Limb (tissue), 2 donors: Measurements from ENCODE around the gene BRD7.
"Not testable (repeated sequence)": the region's sequence is repeated elsewhere in the genome, so short reads cannot be mapped to it uniquely, and the experiment has no call there.

Experiments
- DNase-seq, 2 donors: peaks; one replicate each; pipeline ENCODE4 v3.0.0-alpha.2; 2016; ENCODE audit errors: extremely low spot score in 2 of 2

BRD7 gene

DNA sequence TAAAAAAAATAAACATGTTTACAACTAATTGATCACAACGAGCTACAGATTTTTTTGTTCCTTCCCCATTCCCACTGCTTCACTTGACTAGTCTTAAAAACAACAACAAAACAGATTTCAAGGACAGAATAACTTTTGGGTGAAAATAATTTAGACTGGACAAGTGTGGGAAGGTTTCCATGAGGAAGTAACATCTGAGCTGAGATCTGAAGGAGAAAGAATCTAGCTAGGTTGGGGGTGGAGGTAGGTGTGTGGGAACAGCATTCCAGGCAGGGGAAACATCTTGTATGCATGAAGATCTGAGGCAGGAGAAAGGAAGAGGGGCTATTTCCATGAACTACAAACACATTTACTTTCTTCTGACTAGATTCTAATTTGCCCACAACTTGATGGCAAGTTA, 9.2 kb downstream of the BRD7 start:
- no peak for DNase-seq

DNA sequence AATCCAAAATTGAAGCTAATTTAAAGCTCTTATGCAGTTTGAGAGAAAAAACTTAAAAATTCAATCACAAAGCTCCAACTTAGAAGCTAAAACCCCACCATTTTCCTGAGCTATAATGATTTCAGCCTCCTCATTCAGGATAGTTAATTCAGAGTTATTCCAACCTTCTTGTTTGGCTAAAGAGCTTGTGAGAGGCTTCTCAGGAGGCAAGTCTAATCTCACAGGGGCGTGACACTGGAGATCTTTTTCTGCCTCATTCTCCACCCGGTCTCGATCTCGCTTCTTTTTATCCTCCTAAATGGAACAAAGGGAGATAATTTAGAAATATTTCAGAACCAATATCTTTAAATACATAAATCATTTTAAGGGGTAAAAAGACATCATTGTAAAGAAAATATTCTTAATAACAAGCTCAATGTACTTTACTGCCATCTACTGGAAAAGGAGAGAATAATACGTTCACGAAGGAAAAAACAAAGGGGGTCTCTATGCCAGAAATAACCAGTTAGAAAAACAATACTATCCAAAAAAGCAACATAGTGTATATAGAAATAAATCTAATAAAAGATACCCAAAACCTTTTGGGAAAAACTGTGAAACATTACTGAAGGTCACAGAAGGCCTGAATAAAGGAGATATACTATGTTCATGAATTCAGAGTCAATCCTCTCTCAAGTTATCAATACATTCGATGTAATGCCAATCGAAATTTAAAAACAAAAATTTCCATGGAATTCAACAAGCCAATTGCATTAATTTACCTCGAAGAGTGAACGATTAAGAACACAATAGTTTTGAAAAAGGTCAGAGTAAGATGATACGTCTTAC, 13.9 kb downstream of the BRD7 start:
- DNase-seq: peak in 1 of 2 donors; percentile 54

DNA sequence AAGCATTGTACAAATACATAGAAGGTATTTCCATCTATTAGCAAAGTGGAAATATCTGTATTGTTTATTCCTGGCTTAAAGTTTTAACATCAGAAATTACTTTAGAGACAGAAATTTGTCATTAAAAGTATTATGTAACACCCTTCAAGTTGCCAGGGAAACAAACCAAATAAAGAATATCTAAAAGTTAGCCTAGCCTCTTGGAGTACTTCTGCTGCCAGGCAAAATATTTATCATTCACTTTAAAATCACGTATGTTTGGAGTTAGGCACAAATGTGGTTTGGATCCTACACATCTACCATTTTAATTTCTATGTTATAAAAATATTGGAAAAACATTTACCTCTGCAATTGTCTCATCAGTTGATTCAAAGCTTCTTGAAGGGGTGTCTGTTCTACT, 14.7 kb downstream of the BRD7 start:
- no peak for DNase-seq

DNA sequence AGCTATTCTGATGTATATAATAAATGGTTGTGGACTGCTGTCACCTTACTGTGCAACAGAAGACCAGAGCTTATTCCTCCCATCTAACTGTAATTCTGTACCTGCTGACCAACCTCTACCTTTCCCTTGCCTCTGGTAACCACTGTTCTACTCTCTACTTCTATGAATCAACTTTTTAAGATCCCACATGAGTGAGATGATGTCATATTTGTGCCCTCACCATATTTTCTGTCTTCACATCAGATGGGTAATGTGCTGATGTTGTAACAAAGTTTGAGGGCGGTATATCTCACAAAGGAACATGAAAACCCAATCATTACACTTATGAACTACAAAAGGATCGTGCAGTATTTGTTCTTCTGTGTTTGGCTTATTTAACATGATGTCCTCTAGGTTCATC, 16.8 kb downstream of the BRD7 start:
- DNase-seq: no peak

DNA sequence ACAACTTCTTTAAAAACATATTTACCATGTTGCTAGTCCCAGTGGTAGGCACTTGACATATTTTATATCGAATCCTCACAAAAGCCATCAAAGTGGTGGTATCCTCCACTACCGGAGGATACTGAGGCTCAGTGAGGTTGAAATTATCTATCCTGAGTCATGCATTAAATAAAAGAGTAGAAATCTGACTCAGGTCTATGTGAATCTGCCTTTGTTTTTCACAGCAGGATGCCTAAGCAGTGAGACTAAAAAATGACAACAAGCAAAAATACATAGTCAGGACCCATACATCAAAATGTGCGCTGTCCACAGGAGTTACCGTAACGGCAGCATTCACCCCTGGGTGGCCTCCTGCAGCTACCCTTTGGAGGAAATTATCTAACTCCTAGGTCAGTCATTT, 17.7 kb downstream of the BRD7 start:
- DNase-seq: no peak

DNA sequence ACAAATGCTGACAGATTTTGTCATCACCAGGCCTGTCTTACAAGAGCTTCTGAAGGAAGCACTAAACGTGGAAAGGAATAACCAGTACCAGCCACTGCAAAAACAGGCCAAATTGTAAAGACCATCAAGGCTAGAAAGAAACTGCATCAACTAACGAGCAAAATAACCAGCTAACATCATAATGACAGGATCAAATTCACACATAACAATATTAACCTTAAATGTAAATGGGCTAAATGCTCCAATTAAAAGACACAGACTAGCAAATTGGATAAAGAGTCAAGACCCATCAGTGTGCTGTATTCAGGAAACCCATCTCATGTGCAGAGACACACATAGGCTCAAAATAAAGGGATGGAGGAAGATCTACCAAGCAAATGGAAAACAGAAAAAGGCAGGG, 23.6 kb downstream of the BRD7 start:
- DNase-seq: not testable (repeated sequence)

DNA sequence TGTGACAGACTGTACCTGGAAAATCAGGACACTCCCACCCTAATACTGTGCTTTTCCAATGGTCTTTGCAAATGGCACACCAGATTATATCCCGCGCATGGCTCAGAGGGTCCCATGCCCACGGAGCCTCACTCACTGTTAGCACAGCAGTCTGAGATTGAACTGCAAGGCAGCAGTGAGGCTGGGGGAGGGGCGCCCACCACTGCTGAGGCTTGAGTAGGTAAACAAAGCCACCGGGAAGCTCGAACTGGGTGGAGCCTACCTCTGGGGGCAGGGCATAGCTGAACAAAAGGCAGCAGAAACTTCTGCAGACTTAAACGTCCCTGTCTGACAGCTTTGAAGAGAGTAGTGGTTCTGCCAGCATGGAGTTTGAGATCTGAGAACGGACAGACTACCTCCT, 25.2 kb downstream of the BRD7 start:
- not testable (repeated sequence) for DNase-seq

DNA sequence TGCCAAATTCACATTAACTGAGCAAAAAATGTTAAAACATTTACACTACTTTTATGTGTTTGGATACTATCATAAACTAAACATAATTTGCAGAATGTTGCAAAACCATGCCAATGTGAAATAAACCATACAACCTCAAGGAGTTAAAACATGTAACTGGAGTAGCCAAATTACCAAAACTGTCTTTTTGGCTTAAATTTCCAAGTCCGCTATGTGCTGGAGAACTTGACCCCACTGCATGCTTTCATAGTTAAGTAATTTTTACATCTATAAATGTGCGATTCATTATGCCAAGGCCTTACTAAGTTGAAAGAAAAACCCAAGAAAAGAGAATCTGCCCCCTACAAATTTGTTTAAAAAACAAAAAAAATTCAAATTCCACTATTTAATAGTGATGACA, 28.2 kb downstream of the BRD7 start:
- no peak for DNase-seq

DNA sequence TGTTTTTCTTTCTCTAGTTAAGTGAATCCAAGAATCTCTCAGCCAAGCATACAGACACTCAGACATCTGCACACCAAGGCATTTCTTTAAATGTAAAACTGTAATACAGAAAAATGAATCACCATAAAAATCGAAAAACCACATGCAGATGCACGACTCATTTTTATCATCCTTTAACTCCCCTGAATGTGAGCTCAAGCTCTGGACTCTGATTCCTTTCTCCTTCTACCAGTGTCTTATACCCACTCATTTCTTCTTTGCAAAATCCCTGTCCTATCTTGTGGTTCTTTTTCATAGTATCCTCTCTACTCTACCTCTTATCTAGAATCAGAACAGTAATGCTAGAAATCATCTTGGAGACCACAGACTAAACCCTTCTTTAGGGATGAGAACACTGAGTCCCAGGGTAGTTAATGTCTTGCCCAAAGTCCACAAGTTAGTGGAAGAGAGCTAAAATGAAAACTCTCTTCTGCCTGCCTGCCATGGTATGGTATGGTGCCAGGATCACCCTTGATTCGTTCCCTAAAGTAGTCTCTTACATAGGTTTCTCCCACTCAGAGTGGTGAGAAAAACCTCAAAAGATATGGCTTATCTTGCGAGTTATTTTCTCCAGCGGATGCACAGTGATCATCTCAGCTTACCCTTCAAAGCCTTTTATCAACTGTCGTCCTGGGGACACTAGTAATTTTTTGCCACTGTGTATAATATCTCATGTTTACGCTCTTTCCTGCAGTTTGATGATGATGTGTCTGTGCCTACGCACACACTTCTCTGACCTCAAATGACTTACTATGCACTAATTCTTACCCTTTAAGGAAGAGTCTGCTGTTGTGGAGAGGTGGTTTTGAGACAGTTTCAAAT, 30.2 kb downstream of the BRD7 start:
- DNase-seq: no peak

DNA sequence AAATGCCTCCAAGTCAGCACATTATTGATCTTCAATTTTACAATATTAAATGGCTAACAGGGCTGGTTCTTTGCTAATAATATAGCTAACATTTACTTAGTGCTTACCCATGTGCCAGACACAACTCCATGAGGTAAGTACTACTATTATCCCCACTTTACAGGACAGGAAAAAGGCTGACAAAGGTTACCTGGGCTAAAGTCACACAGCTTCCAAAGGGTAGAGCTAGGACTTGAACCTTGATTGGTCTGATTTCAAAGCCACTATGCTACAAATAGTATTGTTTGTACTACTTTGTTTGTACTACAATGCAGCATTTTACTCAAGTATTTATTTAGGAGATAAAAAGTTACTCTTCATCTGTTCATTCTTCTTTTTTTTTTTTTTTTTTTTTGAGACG, 31.9 kb downstream of the BRD7 start:
- DNase-seq: no peak

DNA sequence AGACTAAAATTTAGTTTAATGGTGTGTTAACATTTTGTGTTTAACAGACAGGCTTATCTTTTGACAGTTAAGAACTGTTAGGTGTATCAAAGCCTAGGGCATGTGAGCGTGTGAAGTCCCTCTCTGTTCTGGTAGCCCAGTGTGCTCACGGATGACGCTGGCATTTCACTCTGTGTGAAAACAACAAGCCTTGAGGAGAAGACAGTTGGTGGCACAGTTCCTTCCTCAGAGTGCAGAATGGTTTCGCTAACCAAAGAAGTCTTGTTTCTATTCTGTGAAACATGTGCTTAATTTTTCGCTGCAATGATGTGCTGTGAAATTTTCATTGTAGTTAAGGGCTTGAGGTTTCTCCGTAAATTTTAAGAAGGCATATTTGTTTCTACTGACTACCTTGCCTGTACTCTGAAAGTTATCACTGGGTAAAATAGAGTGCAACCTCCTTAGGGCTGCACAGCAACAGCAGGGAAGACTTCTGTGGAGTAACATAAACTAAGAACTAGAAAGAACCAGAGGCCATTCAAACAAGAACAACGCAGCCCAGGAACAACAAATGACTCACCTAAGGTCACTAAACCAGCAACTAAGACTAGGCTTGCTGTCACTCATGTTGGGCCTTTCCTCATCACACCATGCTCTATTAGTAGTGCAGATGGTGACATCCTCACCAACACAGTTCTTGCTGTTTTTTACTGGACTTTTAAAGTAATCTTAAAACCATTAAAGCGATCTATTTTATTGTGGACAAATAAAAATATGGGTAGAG, 33.4 kb downstream of the BRD7 start:
- no peak for DNase-seq

DNA sequence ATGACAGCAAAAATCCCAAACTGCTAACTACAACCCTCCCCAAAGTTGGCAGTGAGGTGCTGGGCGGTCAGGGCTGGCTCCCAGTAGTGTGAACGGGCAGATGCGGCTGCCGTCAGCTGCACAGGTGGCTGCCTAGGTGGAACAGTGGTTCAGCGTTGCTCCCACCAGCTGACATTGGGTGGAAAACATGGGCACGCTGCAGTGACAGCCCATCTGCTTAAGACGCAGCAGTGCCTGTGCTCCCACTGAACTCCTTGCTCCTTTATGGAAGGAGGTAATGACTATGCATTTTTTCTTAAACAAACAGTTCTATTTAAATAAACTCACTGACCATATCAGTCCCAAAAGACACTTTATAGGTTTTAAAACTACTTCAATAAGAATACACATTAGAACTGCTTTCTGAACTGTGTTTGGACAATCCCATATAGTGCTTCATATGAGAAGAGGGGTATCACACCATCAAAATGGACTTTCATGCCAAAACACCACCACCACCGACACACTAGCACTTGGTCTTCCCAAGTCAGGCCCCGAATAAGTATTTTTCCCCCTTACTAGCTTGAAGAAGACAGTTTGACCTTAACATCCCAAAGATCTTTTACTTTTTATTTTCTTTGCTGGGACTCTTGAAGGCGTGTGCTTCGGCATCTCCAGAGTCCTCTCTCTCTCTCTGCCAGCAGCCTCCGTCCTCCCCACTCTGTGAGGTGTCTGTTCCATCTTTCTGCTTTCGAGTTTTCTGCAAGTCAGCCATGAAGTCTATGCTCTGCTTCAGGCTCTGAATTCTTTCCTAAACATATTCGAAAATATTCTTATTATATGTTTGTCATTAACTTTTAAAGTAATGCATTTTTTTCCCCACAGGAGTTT, 34.4 kb downstream of the BRD7 start:
- DNase-seq: no peak

DNA sequence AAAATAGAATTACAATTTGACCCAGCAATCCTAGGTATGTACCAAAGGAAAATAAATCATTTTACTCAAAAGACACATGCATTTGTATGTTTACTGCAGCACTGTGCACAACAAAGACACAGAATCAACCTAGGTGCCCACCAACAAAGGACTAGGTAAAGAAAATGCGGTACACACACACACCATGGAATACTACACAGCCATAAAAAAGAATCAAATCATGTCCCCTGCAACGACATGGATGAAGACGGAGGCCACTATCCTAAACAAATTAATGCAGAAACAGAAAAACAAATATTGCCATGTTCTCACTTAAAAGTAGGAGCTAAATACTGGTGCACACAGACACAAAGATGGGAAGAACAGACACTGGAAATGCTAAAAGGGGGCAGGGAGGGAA, 36.2 kb downstream of the BRD7 start:
- no peak for DNase-seq

DNA sequence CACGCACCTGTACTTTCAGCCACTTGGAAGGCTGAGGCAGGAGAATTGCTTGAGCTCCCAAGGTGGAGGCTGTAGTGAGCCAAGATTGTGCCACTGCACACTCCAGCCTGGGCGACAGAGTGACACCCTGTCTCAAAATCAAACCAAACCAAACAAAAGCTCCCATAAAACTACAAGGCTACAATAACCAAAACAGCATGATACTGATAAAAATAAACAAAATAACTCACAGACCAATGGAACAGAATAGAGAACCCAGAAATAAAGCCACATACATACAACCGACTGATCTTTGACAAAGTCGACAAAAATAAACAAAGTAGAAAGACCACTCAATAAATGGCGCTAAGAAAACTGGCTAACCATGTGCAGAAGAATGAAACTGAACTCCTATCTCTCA, 37.2 kb downstream of the BRD7 start:
- DNase-seq: no peak

DNA sequence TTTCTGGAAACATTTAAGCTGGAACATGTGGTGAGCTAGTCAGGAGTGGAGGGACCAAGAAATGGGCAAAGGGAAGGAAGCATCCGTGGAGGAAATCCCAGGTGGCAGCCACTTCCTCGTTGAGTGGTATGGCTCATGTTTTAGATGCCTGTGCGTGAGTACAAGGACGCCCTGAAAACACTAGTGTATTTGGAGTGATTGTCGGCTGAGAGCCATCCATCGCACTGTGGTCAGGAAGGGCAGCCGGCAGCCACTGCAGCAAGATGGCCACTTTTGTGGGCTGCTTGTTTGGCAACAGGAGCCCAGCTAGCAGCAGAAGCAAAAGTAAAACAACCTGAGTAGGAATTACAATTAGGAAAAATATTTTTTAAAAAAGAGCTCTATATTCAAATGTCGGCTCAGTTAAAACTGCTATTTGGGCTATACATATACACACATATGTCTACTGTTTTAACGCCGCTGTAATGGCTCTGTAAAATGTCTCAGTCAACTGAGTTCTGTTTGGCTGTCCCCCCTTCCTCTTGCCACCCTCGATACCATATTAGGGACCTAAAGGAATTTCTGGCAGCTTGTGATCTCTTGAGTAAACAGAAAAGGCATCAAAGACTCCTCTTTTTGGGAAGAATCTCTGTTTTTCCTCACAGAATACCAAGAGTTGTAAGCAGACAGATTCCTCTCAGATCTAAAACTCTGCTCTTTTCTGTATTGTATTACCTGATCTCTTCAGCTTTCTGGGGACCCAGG, 39.2 kb downstream of the BRD7 start:
- DNase-seq: no peak

DNA sequence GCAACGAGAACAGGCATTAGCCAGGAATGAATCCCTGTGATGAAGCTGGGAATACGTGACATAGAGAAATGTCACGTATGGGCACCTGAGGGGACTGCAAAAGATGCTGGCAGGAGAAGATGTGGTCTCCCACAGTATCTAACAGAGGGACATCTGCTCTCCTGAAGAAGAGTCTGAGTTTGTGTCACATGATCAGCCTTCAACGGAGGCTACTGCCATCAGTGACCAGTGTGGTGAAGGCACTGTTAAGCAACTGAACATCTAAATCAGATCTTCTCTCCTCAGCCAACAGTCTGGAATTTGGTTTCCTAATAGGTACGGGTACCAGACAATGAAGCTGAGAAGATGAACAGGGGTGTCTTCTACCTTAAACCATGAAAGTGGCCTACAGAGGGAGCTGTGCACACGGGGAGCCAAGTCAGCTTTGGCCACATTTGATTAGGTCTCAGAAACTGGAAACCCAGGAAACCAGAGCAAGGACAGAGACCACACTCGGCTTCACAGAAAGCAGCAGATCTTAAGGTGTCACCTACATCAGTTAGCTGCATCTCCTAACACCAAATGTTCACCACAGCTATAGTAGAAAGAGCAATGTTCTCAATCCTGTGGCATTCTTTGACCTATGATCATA, 41.8 kb downstream of the BRD7 start:
- no peak for DNase-seq

DNA sequence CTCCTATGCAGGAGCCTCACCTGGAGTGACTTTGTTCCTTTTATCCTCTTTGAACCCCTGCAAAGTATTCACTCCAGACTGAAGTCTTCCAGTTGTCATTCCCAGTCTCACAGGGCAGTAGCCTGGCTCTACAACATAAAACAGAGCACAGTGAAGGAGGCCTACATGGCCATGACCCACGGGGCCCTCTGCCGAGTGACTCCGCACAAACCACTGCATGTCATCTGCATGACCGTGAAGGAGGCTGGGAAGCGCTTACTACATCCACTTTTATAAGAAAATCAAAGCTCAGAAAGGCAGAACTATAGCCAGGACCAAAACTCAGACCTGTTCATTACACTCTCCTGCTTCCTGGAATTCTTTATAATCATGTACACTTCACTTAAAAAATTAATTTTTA, 42.5 kb downstream of the BRD7 start:
- no peak for DNase-seq

DNA sequence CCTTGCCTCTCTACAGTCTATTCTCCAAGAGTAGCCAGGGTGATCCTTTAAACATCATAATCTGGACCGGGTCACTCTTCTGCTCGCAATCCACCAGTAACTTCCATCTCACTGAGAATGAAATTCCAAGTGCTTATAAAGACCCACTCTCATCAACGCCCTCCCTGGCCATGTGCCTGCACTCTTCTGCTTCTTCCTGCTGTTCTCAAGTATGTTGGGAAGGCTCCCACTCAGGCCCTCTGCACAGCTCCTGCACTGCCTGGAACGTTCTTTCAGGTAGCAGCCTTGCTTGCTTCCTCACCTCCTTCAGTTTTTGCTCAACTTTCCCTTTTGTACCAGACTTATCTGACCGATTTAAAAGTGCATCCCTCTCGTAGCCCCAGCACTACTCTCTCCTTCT, 44.4 kb downstream of the BRD7 start:
- no peak for DNase-seq

DNA sequence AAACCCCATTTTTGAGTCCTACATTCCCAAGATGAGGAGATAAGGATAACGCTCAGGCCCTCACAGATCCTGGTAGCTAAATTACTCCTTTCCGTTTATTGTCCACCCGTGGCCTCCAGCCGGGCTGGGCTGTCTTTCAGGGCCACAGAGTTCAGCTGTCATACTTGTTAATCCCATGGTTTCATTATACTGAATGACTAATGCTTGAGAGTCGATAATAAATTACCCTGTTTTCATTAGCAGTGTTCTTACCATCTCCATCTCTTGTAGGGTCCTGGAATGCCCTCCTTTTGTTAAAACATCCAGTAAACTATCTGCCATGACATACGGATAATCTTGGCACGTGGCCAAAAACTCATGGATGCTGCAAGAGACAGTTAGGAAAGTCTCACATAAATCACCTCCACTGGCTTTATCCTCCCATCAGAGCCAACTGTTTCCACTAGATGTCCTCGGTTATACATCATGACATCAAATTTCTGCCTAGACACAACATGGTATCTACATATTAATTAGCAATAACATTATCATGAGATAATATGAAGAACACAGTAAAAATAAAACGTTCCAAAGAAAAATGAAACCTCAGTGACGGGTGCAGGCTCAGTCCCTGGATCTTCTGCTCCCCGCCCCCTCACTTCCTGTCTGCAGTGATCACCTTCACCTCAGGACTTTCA, 45.3 kb downstream of the BRD7 start:
- DNase-seq: peak in 1 of 2 donors; percentile 30
